Measurements from ENCODE around the gene HPCAL4. TPM values are rescaled to one million over a fixed set of nuclear protein-coding genes. Genes with fewer than 3 reads are reported as not detected.

Gene HPCAL4
- total and polyA plus RNA-seq, 11 donors = 0.12 to 1.2 (median 0.46) TPM

GRCh38 chr1:39684313-39684664 is 6.9 kb downstream of the HPCAL4 start:
- TF ChIP-seq POLR2A (IDR thresholded peaks at IDR 0.05) (no peak), CTCF (IDR thresholded peaks at IDR 0.05) (no peak)
- intact Hi-C loops (cut with DNase I) = no loop called here
- 57 to 84% (median 67%) methylated on average over 4 to 13 of the region's 13 CpGs for WGBS, 4 donors
- Histone ChIP-seq H3K4me3 (no peak overlapping the region), H3K27ac (no peak overlapping the region), H3K9me3 (no peaks in the 10 kb centered on the region), H3K36me3 (no peaks in the 10 kb centered on the region), H3K4me1 (peaks cover 0 to 4% (median 0%) of the 10 kb centered on the region in 12 donors), H3K27me3 (peaks cover 5 to 53% (median 28%) of the 10 kb centered on the region in 9 donors)
- ATAC-seq (no peak), DNase-seq (no peak)

GRCh38 chr1:39683591-39684312 is 7.5 kb downstream of the HPCAL4 start:
- TF ChIP-seq POLR2A (IDR thresholded peaks at IDR 0.05) = no peak
- no peak for TF ChIP-seq CTCF (IDR thresholded peaks at IDR 0.05)
- Histone ChIP-seq H3K36me3 (no peaks in the 10 kb centered on the region), H3K4me1 (no peaks in the 10 kb centered on the region), H3K4me3 (peak overlapping the region in 2 of 12 donors; percentile 17 to 30), H3K27ac (no peak overlapping the region), H3K9me3 (no peaks in the 10 kb centered on the region), H3K27me3 (peaks cover 5 to 49% (median 28%) of the 10 kb centered on the region in 9 donors)
- WGBS, 4 donors = 14 to 27% (median 18%) methylated on average over 25 to 62 of the region's 62 CpGs
- intact Hi-C loops (cut with DNase I) = no loop called here
- ATAC-seq (peak in 1 of 4 donors; percentile 36), DNase-seq (peak in 1 of 5 donors; percentile 57)

- DNase-seq = no peak
- 80 to 100% (median 87%) methylated on average over 1 of the region's 1 CpG for WGBS, 4 donors
- ATAC-seq = no peak
- Histone ChIP-seq H3K4me3 (no peak overlapping the region), H3K27me3 (peaks cover 5 to 44% (median 28%) of the 10 kb centered on the region in 9 donors), H3K4me1 (no peaks in the 10 kb centered on the region), H3K9me3 (no peaks in the 10 kb centered on the region), H3K36me3 (no peaks in the 10 kb centered on the region), H3K27ac (no peak overlapping the region)
- no peak for TF ChIP-seq CTCF (IDR thresholded peaks at IDR 0.05)
- TF ChIP-seq POLR2A (IDR thresholded peaks at IDR 0.05) = no peak
- intact Hi-C loops (cut with DNase I) = no loop called here
These were observed 9.2 kb downstream of the HPCAL4 start for GRCh38 chr1:39681999-39682398.

GRCh38 chr1:39681294-39681693 is 9.9 kb downstream of the HPCAL4 start:
- Histone ChIP-seq H3K27me3 (peaks cover 5 to 44% (median 28%) of the 10 kb centered on the region in 9 donors), H3K36me3 (no peaks in the 10 kb centered on the region), H3K27ac (no peak overlapping the region), H3K9me3 (no peaks in the 10 kb centered on the region), H3K4me3 (no peak overlapping the region), H3K4me1 (no peaks in the 10 kb centered on the region)
- 81 to 82% (median 82%) methylated on average over 3 of the region's 3 CpGs for WGBS, 4 donors
- intact Hi-C loops (cut with DNase I) = no loop called here
- ATAC-seq (no peak), DNase-seq (no peak)
- no peak for TF ChIP-seq POLR2A (IDR thresholded peaks at IDR 0.05)
- no peak for TF ChIP-seq CTCF (IDR thresholded peaks at IDR 0.05)
